Immature natural killer cell (primary cell): ENCODE results near the gene FIZ1. TPM values are rescaled to one million over a fixed set of nuclear protein-coding genes. Genes with fewer than 3 reads are reported as not detected.

ENCODE experiments used
- DNase-seq, 3 donors: peaks; one replicate each; pipeline ENCODE4 v3.0.0; 2022; ENCODE audit warnings: mixed read lengths in 1 of 3
- H3K27ac Mint-ChIP-seq, 6 donors: one replicate each; pipeline ENCODE4 v1.8.0; 2020; ENCODE audit warnings: mixed read lengths in 6 of 6, mild to moderate bottlenecking in 5 of 6, inconsistent platforms in 4 of 6, moderate library complexity in 3 of 6
- H3K27me3 Mint-ChIP-seq, 3 donors: one replicate each; pipeline ENCODE4 v1.8.0; 2020 to 2021; ENCODE audit warnings: low read depth in 3 of 3, mild to moderate bottlenecking in 3 of 3, mixed read lengths in 3 of 3, moderate library complexity in 3 of 3, inconsistent platforms in 1 of 3
- H3K36me3 Mint-ChIP-seq, 3 donors: one replicate each; pipeline ENCODE4 v1.8.0; 2020; ENCODE audit warnings: mixed read lengths in 3 of 3, inconsistent platforms in 2 of 3, mild to moderate bottlenecking in 2 of 3
- H3K4me1 Mint-ChIP-seq, 2 donors: one replicate each; pipeline ENCODE4 v1.8.0; 2020; ENCODE audit warnings: inconsistent platforms in 2 of 2, mild to moderate bottlenecking in 2 of 2, mixed read lengths in 2 of 2, moderate library complexity in 1 of 2
- H3K4me3 Mint-ChIP-seq, 5 donors: one replicate each; pipeline ENCODE4 v1.8.0; 2020; ENCODE audit warnings: mild to moderate bottlenecking in 5 of 5, mixed read lengths in 5 of 5, inconsistent platforms in 3 of 5, moderate library complexity in 3 of 5
- H3K9me3 Mint-ChIP-seq, 6 donors: one replicate each; pipeline ENCODE4 v1.8.0; 2020; ENCODE audit warnings: mild to moderate bottlenecking in 6 of 6, mixed read lengths in 6 of 6, inconsistent platforms in 4 of 6, moderate library complexity in 3 of 6
- polyA plus RNA-seq, 3 donors: library from polyadenylated mRNA; unstranded; fragments of 300-500 nt; fragmentation: Illumina TruSeq; gene quantifications; one replicate each; pipeline ENCODE4 v1.2.3, GENCODE V29; 2021

The FIZ1 gene
- polyA plus RNA-seq, 3 donors from 2014 or later, result 0.63 to 1.7 (median 1.0) TPM

- no peak overlapping the region for H3K27ac Mint-ChIP-seq
- no peaks in the 10 kb centered on the region for H3K9me3 Mint-ChIP-seq
- H3K4me3 Mint-ChIP-seq, result no peak overlapping the region
- peaks cover 0 to 12% (median 0%) of the 10 kb centered on the region in 3 donors for H3K27me3 Mint-ChIP-seq
- H3K4me1 Mint-ChIP-seq, result no peaks in the 10 kb centered on the region
- no peak for DNase-seq
- H3K36me3 Mint-ChIP-seq, result no peaks in the 10 kb centered on the region
Measured at GRCh38 chr19:55553217-55554182, 45.8 kb downstream of the FIZ1 start.

DNA sequence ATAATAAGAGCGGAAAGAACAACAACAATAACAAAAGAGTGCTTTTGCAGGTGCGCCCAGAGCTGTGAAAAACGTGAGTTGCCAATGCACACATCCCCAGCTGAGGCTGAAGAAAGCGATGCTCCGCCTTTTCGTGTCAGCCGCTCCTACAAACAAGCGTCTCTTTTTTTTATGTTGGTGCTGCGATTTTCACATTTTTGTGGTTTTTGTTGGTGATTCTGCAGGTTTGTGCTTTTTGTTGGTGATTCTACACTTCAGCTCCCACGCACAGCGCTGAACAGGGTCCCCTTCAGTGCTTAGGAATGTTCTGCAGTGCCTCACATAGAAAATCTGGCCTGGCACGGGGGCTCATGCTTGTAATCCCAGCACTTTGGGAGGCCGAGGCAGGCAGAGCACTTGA is 46.7 kb downstream of the FIZ1 start:
- no peak for DNase-seq
- Mint-ChIP-seq H3K27ac (no peak overlapping the region), H3K9me3 (no peaks in the 10 kb centered on the region), H3K27me3 (peaks cover 0 to 14% (median 2%) of the 10 kb centered on the region in 3 donors), H3K4me1 (no peaks in the 10 kb centered on the region), H3K4me3 (no peak overlapping the region), H3K36me3 (no peaks in the 10 kb centered on the region)

DNA sequence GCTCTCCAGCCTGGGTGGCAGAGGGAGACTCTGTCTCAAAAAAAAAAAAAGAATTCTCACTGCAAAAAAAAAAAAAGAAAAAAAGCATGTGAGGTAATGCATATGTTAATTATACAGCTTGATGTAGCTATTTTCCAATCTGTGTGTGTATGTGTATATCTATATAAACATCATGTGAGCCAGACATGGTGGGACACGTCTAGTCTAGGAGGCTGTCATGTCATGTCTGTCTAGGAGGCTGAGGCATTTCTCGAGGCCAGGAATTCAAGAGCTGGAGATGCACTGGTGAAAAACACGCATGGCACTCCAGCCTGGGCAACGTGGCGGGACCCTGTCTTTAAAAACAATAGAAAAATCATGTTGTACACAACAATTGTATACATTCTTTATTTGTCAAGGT is 47.1 kb downstream of the FIZ1 start:
- H3K27me3 Mint-ChIP-seq, result peaks cover 0 to 14% (median 2%) of the 10 kb centered on the region in 3 donors
- H3K27ac Mint-ChIP-seq, result no peak overlapping the region
- no peaks in the 10 kb centered on the region for H3K4me1 Mint-ChIP-seq
- H3K36me3 Mint-ChIP-seq, result no peaks in the 10 kb centered on the region
- no peak for DNase-seq
- no peak overlapping the region for H3K4me3 Mint-ChIP-seq
- no peaks in the 10 kb centered on the region for H3K9me3 Mint-ChIP-seq

DNA sequence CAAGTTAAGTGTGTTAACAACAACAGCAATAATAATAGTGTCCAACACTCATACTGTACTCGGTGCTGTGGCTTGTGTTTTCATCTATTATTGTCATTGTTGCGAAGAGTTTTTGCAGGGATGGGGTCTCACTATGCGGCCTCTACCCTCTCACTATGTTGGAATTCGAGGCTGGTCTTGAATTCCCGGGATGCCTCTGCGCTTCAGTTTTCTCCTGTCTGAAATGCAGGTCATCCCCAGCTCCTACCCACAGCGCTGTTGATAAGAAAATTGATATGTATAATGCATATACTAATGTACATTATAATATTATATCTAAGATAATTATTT is 49.0 kb downstream of the FIZ1 start:
- Mint-ChIP-seq H3K27ac (no peak overlapping the region), H3K27me3 (peaks cover 2 to 17% (median 3%) of the 10 kb centered on the region in 3 donors), H3K9me3 (no peaks in the 10 kb centered on the region), H3K36me3 (no peaks in the 10 kb centered on the region), H3K4me1 (no peaks in the 10 kb centered on the region), H3K4me3 (no peak overlapping the region)
- DNase-seq, result no peak

DNA sequence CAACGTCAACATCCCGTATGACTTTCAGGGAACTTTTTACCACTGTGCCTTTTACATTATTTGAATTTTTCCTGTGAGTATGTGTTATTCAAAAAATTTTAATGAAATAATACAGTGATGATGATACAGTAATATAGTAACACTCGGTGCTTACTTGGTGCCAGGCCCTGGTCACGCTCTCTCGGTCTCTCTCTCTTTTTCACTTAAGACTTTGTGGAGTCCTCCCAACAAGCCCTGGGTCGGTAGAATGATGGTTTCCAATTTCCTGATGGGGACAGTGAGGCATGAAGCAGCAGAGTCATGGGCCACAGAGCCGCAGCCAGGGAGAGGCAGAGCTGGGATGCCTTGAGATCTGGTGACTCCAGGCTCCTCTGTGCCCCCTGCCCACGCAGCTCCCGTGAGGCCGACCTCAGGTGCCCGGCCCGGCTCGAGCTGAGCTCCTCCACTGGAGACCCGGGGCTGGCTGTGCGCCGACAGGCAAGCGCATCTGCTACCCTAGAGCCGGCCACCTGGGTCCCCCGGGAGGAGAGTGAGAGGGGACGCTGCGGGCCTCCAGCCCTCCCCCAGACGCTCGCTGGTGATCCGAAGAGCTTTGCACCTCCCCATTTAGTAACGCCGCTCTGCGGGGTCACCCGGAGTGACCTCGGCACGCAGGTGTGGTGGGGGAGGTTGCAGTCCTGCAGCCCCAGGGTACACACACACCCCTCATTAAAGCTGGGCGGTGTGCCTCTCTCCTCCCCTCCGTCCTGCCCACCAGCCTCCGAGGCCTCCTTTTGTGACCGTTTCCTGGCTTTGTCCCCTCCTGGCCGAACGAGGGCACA is 49.6 kb downstream of the FIZ1 start:
- DNase-seq, result no peak
- H3K27me3 Mint-ChIP-seq, result peaks cover 2 to 19% (median 3%) of the 10 kb centered on the region in 3 donors
- H3K4me1 Mint-ChIP-seq, result no peaks in the 10 kb centered on the region
- no peaks in the 10 kb centered on the region for H3K9me3 Mint-ChIP-seq
- H3K27ac Mint-ChIP-seq, result no peak overlapping the region
- no peak overlapping the region for H3K4me3 Mint-ChIP-seq
- H3K36me3 Mint-ChIP-seq, result no peaks in the 10 kb centered on the region

- Mint-ChIP-seq H3K36me3 (no peaks in the 10 kb centered on the region), H3K9me3 (no peaks in the 10 kb centered on the region), H3K27me3 (peaks cover 2 to 18% (median 6%) of the 10 kb centered on the region in 3 donors), H3K27ac (no peak overlapping the region), H3K4me1 (no peaks in the 10 kb centered on the region), H3K4me3 (no peak overlapping the region)
- DNase-seq, result no peak
Measured at GRCh38 chr19:55546822-55547614, 52.3 kb downstream of the FIZ1 start.

- peaks cover 2 to 18% (median 6%) of the 10 kb centered on the region in 3 donors for H3K27me3 Mint-ChIP-seq
- DNase-seq, result no peak
- H3K36me3 Mint-ChIP-seq, result no peaks in the 10 kb centered on the region
- no peaks in the 10 kb centered on the region for H3K9me3 Mint-ChIP-seq
- no peak overlapping the region for H3K27ac Mint-ChIP-seq
- H3K4me3 Mint-ChIP-seq, result no peak overlapping the region
- no peaks in the 10 kb centered on the region for H3K4me1 Mint-ChIP-seq
Measured at GRCh38 chr19:55546011-55546410, 53.3 kb downstream of the FIZ1 start.

- no peak within 1 kb of the TSS for H3K27ac Mint-ChIP-seq
- no peaks in the 10 kb centered on the region for H3K4me1 Mint-ChIP-seq
- peaks cover 2 to 15% (median 6%) of the 10 kb centered on the region in 3 donors for H3K27me3 Mint-ChIP-seq
- no peak for DNase-seq
- H3K36me3 Mint-ChIP-seq, result no peaks in the 10 kb centered on the region
- no peaks in the 10 kb centered on the region for H3K9me3 Mint-ChIP-seq
- no peak within 1 kb of the TSS for H3K4me3 Mint-ChIP-seq
Measured at GRCh38 chr19:55545443-55545842, 53.9 kb downstream of the FIZ1 start, which contains the start of gene SBK3. Gene SBK3, minus strand, starts transcription at chr19:55545543. Its CDS starts 0 bp downstream, at chr19:55545543.

DNA sequence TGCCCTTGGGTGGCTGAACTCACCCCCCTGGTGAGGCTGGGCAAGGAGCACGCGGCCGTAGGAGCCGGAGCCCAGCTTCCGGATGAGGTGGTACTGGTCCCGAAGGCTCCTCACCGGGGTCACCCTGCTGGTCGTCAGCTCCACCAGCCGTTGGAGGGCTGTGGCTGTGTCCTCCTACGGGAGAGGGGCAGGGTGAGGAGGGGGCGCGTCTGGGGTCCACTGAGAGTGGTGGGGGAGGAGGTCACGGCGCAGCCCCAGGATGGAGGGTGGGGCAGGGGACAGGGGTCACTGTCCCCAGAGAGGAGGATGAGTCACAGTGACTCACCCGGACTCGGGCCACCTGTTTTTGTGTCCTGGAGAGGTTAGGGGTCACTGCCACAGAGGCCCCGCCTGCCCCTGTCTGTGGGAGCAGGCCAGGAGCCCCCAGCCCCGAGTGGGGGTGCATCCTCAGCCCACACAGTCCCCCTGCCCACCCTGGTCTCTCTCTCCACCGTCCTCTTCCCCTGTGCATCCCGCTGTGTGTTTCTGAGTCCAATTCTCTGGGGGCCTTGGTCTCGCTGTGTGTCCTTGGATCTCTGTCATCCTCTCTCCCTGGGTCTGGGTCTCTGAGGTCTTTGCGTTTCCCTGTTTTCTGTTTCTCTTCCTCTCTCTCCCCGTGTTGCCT is 54.4 kb downstream of the FIZ1 start:
- Mint-ChIP-seq H3K4me1 (no peaks in the 10 kb centered on the region), H3K27ac (no peak overlapping the region), H3K27me3 (peaks cover 2 to 15% (median 6%) of the 10 kb centered on the region in 3 donors), H3K4me3 (no peak overlapping the region), H3K36me3 (no peaks in the 10 kb centered on the region), H3K9me3 (no peaks in the 10 kb centered on the region)
- no peak for DNase-seq

DNA sequence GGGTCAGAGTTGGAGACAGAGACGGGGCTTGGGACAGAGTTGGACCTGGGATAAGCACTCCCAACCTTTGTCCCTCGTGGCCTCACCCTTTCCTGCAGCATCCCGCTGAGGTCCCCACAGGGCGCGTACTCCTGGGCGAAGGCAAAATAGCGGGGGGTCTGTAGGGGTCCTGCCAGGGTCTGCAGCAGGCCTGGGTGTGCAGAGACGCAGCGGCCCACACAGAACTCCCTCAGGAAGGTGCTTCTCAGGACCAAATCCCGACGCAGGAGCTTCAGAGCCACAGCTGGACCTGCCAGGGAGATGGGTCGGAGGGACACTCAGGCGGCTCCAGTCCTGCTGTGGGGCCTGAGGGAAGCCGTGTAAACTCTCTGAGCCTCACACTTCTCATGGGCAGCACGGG is 55.3 kb downstream of the FIZ1 start:
- H3K27me3 Mint-ChIP-seq, result peaks cover 2 to 15% (median 6%) of the 10 kb centered on the region in 3 donors
- H3K27ac Mint-ChIP-seq, result no peak overlapping the region
- H3K4me1 Mint-ChIP-seq, result no peaks in the 10 kb centered on the region
- no peak for DNase-seq
- no peak overlapping the region for H3K4me3 Mint-ChIP-seq
- H3K9me3 Mint-ChIP-seq, result no peaks in the 10 kb centered on the region
- H3K36me3 Mint-ChIP-seq, result no peaks in the 10 kb centered on the region

- H3K4me1 Mint-ChIP-seq, result no peaks in the 10 kb centered on the region
Measured at GRCh38 chr19:55543567-55543966, 55.8 kb downstream of the FIZ1 start.

DNA sequence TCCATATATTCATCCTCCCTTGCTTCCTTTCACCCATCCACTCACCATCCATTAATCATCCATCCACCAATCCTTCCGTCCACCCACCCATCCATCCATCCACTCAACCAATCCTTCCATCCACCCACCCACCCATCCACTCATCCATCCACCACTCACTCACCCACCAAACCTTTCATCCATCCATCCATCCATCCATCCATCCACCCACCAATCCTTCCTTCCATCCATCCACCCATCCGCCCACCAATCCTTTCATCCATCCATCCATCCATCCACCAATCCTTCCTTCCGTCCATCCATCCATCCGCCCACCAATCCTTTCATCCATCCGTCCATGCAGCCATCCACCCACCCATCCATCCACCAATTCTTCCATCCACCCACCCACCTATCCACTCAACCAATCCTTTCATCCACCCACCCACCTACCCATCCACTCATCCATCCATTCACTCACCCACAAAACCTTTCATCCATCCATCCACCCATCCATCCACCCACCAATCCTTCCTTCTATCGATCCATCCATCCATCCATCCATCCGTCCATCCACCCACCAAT is 56.9 kb downstream of the FIZ1 start:
- H3K4me3 Mint-ChIP-seq, result no peak overlapping the region
- no peak overlapping the region for H3K27ac Mint-ChIP-seq
- DNase-seq, result no peak
- peaks cover 2 to 9% (median 4%) of the 10 kb centered on the region in 3 donors for H3K27me3 Mint-ChIP-seq
- H3K9me3 Mint-ChIP-seq, result no peaks in the 10 kb centered on the region
- H3K36me3 Mint-ChIP-seq, result no peaks in the 10 kb centered on the region
- H3K4me1 Mint-ChIP-seq, result no peaks in the 10 kb centered on the region

More at GRCh38 chr19:55543567-55543966, 55.8 kb downstream of the FIZ1 start:
- Mint-ChIP-seq H3K27ac (no peak overlapping the region), H3K9me3 (no peaks in the 10 kb centered on the region), H3K27me3 (peaks cover 2 to 15% (median 6%) of the 10 kb centered on the region in 3 donors), H3K4me3 (no peak overlapping the region), H3K36me3 (no peaks in the 10 kb centered on the region)
- DNase-seq, result no peak
